Fibroblast of lung (primary cell): ENCODE data around the gene VANGL2.

Source experiments
- EZH2 ChIP-seq: IDR thresholded peaks from 2 replicates; pipeline ENCODE4 v1.5.1; 2012; ENCODE audit warnings: low read length, control low read depth, mild to moderate bottlenecking; ENCODE audit errors: missing control alignments
- TF ChIP-seq, protein P1 (sequence below), 2 donors: IDR thresholded peaks in 1 of 2; conservative IDR thresholded peaks in 1 of 2; 1 replicate in 1 of 2; 2 replicates in 1 of 2; pipeline ENCODE4 v1.5.1; 2011 to 2012; ENCODE audit warnings: low read length in 2 of 2, control low read depth in 1 of 2, inconsistent platforms in 1 of 2, low read depth in 1 of 2, mild to moderate bottlenecking in 1 of 2

DNA sequence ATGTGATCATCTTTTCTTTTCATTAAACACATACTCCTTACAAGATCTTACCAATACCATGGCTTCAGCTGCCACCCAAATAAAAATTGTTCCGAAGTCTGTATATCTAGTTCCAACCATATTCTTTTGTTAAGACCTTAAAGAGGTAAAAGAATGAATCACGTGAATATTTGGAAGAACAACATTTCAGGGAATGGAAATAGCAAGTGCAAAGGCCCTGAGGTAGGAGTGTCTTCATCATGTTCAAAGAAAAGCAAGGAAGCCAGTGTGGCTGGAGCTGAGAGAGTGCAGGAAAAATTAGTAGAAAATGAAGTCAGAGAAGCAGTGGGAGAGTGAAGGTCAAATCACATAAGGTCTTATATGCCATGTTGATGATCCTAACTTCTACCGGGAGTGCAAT, 71.7 kb downstream of the VANGL2 start:
- TF ChIP-seq, protein P1, sequence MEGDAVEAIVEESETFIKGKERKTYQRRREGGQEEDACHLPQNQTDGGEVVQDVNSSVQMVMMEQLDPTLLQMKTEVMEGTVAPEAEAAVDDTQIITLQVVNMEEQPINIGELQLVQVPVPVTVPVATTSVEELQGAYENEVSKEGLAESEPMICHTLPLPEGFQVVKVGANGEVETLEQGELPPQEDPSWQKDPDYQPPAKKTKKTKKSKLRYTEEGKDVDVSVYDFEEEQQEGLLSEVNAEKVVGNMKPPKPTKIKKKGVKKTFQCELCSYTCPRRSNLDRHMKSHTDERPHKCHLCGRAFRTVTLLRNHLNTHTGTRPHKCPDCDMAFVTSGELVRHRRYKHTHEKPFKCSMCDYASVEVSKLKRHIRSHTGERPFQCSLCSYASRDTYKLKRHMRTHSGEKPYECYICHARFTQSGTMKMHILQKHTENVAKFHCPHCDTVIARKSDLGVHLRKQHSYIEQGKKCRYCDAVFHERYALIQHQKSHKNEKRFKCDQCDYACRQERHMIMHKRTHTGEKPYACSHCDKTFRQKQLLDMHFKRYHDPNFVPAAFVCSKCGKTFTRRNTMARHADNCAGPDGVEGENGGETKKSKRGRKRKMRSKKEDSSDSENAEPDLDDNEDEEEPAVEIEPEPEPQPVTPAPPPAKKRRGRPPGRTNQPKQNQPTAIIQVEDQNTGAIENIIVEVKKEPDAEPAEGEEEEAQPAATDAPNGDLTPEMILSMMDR (conservative IDR thresholded peaks at IDR 0.05 in 1 of 2, IDR thresholded peaks at IDR 0.05 in 1 of 2; ENCODE audit: low read depth in 1 of 2, low read length in 2 of 2): no peak
- TF ChIP-seq EZH2: no peak
